Measurements from ENCODE around the gene SETD5. TPM values are rescaled to one million over a fixed set of nuclear protein-coding genes. Genes with fewer than 3 reads are reported as not detected.

Gene SETD5
- total and polyA plus RNA-seq, 2 donors (not counting 3 experiments of a cell fraction or from before 2014, with no cell fraction given) = 48.2 to 149 TPM

DNA sequence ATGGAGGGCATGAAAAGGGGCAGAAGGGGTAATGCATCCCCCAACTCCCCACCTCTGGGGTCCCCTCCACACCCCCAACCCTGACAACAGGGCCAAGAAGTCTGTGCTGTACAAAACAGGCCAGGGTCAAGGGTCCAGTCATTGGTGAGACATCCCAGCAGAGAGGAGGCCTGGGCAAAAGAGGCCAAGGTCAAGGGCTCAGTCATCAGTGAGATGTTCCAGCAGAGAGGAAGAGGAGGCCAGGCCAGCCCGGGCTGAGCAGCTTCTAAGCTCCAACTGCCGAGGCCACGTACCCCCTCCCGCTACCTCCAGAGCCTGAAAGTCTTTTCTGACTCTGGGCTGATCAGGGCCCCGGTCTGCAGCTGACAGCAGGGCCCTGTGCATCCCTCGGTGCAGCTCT lies 103.8 kb downstream of the SETD5 start:
- Histone ChIP-seq H3K79me2 (ENCODE audit: control insufficient read depth, insufficient read depth, low read length) (no peaks in the 10 kb centered on the region), H3K36me3 (ENCODE audit: control insufficient read depth in 2 of 2, extremely low read depth in 1 of 2, insufficient read depth in 2 of 2, low read length in 2 of 2) (no peaks in the 10 kb centered on the region), H3K9me1 (replicated peaks; ENCODE audit: control insufficient read depth, extremely low read depth, insufficient read depth, low read length) (no peaks in the 10 kb centered on the region), H3K4me1 (ENCODE audit: control insufficient read depth, extremely low read depth, insufficient read depth, low read length) (peaks cover 3% of the 10 kb centered on the region), H2AFZ (ENCODE audit: low read depth, low read length) (no peak overlapping the region), H3K9me3 (replicated peaks; ENCODE audit: control insufficient read depth, insufficient read depth, low read length) (no peaks in the 10 kb centered on the region), H3K9ac (replicated peaks; ENCODE audit: extremely low read depth, insufficient read depth, low read length) (no peak overlapping the region), H3K27ac (ENCODE audit: insufficient read depth, low read depth, low read length) (no peak overlapping the region), H3K4me3 (replicated peaks in 1 of 3; ENCODE audit: insufficient read depth in 1 of 3, low read depth in 1 of 3, low read length in 3 of 3) (no peak overlapping the region), H4K20me1 (replicated peaks; ENCODE audit: control insufficient read depth, extremely low read depth, insufficient read depth, low read length) (no peaks in the 10 kb centered on the region), H3K27me3 (ENCODE audit: control insufficient read depth in 2 of 2, insufficient read depth in 2 of 2, low read length in 2 of 2) (peaks cover 8 to 13% of the 10 kb centered on the region in 2 experiments), H3K4me2 (ENCODE audit: insufficient read depth, low read length) (no peak overlapping the region)
- ChIA-PET POLR2A (no interaction called here), CTCF (interaction anchor here (0.6 to 1.5 kb wide), 11 partner anchors 9 to 445 kb away, joined by 3 to 14 read pairs (median 3); partner anchors contain the start of gene THUMPD3)
- intact Hi-C loops (cut with micrococcal nuclease) = loop anchor here (5.0 to 10.0 kb wide), 3 partner anchors 146 to 434 kb away; partner anchors contain the start of genes CRELD1 and MTMR14
- TF ChIP-seq EZH2 (IDR thresholded peaks at IDR 0.05; ENCODE audit: borderline replicate concordance, low read depth, low read length, severe bottlenecking) (no peak), POLR2AphosphoS5 (IDR thresholded peaks at IDR 0.05; ENCODE audit: insufficient read depth, low read depth, low read length) (no peak), POLR2A (IDR thresholded peaks at IDR 0.05; ENCODE audit: low read depth, low read length) (no peak), MYC (IDR thresholded peaks at IDR 0.05; ENCODE audit: low read depth, low read length) (no peak), JUN (IDR thresholded peaks at IDR 0.05; ENCODE audit: borderline replicate concordance, insufficient read depth, insufficient read length, low read depth) (no peak), FOS (IDR thresholded peaks at IDR 0.05; ENCODE audit: borderline replicate concordance, insufficient read depth, low read length) (no peak), GATA2 (IDR thresholded peaks at IDR 0.05; ENCODE audit: insufficient read depth, insufficient read length, low read depth, low read length) (no peak)
- TF ChIP-seq, protein P1, sequence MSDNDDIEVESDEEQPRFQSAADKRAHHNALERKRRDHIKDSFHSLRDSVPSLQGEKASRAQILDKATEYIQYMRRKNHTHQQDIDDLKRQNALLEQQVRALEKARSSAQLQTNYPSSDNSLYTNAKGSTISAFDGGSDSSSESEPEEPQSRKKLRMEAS (IDR thresholded peaks at IDR 0.05; ENCODE audit: insufficient read depth, insufficient read length) = no peak
- TF ChIP-seq, protein P2, sequence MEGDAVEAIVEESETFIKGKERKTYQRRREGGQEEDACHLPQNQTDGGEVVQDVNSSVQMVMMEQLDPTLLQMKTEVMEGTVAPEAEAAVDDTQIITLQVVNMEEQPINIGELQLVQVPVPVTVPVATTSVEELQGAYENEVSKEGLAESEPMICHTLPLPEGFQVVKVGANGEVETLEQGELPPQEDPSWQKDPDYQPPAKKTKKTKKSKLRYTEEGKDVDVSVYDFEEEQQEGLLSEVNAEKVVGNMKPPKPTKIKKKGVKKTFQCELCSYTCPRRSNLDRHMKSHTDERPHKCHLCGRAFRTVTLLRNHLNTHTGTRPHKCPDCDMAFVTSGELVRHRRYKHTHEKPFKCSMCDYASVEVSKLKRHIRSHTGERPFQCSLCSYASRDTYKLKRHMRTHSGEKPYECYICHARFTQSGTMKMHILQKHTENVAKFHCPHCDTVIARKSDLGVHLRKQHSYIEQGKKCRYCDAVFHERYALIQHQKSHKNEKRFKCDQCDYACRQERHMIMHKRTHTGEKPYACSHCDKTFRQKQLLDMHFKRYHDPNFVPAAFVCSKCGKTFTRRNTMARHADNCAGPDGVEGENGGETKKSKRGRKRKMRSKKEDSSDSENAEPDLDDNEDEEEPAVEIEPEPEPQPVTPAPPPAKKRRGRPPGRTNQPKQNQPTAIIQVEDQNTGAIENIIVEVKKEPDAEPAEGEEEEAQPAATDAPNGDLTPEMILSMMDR (IDR thresholded peaks at IDR 0.05; ENCODE audit: extremely low read depth in 1 of 2, insufficient read depth in 1 of 2, low read depth in 1 of 2, low read length in 2 of 2) = no peak
- dilution Hi-C loops (cut with MboI; ENCODE audit: extremely low pct_ligation_motif_present, low sequenced_read_pairs) = no loop called here
- FAIRE-seq (no peak), DNase-seq (ENCODE audit: low read depth, low spot score) (no peak)
- no TSS peak for BruUV-seq (replicated peaks)

All from endothelial cell of umbilical vein (primary cell).